NCI-H345 (cell line): ENCODE data around the gene CD226.
"Not testable (repeated sequence)": the region's sequence is repeated elsewhere in the genome, so short reads cannot be mapped to it uniquely, and the experiment has no call there.

ENCODE experiments used
- DNase-seq: peaks from one replicate; lab custom pipeline; 2025; lab: John Stamatoyannopoulos, UW

CD226 gene

GRCh38 chr18:69956665-69957620 is 9.3 kb upstream of the CD226 start:
- no peak for DNase-seq

DNA sequence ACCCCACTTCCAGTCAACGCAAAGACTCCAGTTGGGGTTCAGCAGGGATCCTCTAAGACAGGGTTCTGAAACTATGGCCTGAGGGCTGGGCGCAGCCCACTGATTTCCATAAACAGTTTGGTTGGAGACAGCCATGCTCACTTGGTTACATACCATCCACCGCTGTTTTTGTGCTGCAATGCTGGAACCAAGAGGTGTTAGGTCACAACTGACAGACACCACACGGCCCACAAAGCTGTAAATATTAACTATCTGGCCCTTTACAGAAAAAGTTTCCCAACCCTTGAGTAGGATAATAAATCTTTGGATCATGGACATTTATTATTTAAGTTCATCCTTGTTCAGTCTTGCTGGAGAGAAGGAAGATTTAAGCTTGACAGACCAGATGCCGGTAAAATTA is 8.4 kb upstream of the CD226 start:
- DNase-seq, result no peak

- no peak for DNase-seq
These were observed 7.2 kb upstream of the CD226 start for GRCh38 chr18:69954719-69955480.

DNA sequence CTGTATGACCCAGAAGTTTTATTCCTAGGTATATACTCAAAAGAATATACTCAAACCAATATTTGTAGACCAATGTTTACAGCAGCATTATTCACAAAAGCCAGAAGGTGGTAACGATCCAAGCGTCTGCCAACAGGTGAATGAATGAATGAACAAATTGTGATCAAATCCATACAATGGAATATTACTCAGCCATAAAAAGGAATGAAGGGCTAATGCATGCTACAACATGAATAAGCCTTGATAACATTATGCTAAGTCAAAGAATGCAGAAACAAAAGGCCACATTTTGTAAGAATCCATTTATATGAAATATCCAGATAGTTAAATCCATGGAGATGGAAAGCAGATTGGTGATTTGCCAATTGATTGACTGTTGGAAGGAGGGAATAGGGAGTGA is 5.5 kb upstream of the CD226 start:
- DNase-seq, result no peak

DNA sequence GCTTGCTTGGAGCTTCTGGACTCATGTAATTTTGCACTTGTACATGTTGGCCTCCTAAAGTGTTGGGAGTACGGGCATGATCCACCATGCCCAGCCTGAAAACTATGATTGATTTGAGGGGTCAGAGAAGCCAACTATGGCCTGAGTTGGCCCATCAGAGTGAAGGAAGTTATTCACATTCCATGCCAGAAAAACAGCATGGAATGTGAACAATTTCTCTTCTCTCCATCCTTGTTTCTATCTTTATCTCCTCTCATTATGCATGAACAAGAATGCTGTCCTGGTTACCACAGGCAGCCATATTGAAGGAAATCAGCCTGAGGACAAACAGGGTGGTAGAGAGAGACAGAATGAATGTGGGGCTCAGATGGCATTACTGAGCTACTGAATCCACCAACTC is 3.5 kb upstream of the CD226 start:
- DNase-seq, result no peak

DNA sequence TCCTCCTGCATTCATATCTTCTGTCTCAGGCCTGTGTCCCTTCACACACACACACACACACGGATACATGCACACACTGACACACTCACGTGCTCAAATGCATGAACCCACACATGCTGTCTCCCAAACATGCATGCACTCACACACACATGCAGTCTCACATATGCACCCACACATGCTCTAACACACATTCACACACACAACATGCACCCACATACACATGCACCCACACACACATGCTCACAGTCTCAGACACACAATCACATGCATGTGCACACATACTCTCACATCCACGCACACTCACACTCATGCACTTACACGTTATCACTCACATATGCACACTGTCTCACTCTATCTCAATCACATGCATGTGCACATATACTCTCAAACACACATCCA is 1.9 kb upstream of the CD226 start:
- no peak for DNase-seq

DNA sequence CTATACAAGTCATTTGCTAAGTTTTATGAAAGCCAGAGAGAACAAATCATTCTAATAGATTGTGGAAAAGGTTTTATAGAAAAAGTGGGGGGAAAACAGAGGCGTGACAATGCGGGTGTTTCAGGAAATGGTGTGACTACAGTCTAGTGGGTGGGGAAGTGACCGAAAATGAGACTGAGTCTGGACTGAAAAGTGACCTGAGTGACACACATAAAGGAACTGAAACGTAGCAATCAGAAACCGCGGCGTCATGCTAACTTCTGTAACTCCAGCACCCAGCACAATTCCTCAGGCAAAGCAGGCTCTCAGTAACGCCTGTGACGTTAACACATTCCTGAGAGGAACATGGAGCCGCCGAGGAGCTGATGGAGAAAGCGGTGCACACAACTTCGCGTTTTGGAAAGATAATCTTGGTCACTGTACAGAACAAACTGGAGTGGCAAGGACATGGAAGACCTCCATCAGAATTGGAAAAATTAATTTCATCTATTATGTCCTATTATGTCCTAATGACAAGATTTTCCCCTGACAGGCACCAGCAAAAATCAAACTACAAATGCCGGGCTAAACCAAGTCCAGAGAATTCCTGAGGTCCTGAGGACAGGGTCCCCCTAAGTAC is 1.4 kb upstream of the CD226 start:
- DNase-seq, result no peak

DNA sequence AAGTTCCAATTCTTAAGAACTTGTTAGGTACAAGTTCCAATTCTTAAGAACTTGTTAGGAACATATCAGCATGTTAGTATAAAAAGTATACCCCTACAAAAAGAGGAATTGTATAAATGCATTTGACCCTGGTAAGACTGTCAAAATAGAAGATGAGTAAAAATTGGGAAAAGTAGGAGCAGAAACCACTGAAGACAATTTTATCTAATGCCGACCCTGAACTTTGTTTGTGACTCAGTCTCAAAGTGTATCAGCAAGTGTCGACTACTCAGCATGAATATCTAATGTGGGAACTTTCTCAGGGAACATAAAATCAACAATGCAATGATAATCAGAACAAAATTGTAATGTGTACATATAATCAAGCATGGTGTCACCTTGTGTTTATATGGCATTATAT is 583 bp upstream of the CD226 start:
- no peak for DNase-seq

DNA sequence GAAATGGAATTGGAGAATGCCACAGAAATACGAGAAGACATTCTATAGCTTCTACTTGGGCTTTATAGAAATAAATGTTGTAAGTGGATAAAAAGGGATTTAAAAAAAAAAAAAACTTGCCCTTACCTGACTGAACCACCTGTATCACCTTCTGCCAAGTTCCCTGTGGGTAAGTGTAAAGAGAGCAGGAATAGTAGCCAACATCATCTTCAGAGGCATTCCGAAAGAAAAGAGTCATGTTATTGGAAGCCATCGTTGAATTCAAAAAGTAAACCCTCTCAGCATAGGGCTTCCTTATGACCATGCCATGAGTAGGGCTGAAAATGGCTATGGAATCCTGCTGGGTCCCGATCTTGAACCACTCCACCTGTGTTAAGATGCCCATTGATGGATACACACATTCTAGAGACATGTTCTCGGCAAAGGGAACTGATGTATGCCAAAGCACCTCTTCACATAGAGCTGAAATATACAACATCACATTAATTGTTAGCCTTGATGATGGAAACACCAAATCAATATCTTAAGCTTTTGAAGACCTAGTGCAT is 991 bp downstream of the CD226 start:
- no peak for DNase-seq

DNA sequence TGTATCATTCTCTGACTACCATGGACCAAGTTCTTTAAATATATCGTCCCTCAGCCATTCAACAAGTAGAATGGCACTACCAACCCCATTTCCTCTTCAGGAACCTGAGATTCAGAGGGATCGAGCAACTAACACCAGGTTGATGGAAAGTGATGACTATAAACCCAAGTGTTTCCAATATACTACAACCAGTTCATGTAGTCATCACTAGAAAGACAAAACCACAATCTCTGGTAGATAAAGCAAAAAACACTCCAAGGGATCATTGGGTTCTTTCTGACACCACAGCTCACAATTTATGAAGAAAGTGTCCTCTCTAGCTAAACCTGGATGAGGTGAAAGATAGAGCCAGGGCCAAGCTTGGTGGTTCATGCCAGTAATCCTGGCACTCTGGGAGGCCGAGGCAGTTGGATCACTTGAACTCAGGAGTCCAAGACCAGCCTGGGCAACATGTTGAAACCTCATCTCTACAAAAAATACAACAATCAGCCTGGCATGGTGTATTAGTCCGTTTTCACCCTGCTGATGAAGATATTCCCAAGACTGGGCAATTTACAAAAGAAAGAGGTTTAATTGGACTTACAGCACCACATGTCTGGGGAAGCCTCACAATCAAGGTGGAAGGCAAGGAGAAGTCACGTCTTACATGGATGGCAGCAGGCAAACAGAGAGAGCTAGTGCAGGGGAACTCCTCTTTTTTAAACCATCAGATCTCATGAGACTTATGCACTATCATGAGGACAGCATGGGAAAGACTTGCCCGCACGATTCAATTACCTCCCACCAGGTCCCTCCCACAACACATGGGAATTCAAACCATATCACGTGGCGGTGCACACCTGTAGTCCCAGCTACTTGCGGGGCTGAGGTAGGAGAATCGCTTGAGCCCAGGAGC is 2.2 kb downstream of the CD226 start:
- DNase-seq, result no peak

DNA sequence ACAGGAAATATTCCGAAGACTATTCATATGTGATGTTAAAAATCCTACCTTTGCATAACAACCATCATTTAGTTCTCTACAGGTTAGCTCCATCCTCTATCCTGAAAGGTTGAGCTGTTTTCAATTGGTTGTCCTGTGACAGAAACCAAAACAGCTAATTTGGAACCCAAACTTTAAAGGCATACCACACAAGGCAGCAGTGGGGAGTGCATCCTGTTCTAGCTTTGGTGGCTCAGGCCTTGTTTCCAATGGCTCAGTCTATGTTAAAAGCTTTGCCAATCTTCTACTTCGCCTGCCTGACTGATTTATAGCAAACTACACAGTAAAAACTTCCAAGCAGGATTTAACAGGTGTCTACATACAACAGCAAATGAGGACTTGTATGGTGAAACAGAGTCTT is 3.2 kb downstream of the CD226 start:
- DNase-seq, result no peak

GRCh38 chr18:69943021-69943420 is 4.7 kb downstream of the CD226 start:
- no peak for DNase-seq

DNA sequence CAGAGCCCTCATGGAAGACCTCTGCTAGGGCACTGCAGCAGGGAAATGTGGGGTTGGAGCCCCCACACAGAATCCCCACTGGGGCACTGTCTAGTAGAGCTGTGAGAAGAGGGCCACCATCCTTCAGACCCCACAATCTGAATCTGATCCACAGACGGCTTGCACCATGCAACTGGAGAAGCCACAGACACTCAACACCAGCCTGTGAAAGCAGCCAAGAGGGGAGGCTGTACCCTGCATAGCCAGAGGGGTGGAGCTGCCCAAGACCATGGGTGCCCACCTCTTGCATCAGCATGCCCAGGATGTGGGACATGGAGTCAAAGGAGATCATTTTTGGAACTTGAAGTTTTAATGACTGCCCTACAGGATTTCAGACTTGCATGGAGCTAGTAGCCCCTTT is 6.5 kb downstream of the CD226 start:
- DNase-seq, result no peak

DNA sequence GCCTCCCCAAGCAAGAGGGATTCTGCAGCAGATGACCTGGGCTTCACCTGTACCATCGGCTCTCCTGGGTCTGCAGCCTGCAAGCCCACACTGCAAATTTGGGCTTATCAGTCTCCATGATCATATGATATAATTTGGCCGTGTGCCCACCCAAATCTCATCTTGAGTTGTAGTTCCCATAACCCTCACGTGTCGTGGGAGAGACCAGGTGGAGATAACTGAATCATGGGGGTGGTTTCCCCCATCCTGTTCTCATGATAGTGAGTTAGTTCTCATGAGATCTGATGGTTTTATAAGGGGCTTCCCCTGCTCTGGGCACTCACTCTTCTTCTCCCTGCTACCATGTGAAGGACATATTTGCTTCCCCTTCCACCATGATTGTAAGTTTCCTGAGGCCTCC is 7.9 kb downstream of the CD226 start:
- DNase-seq, result not testable (repeated sequence)

DNA sequence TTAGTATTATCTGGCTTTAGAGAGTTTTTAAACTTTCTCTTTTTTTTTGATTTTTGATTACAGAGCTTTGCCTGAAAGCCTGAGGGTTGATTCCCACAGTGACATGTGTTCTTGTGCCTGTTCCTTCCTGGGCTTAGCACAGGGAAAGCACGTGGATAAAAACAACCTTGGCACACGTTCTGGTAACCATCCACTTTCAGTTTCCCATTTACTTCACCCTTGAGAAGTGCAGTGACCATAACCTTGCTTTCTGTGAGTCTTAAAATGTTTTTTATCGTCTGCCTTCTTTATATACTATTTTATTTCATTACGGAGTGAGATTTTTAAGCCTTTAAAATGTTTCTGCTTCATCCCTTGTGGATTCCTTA is 11.5 kb downstream of the CD226 start:
- no peak for DNase-seq

DNA sequence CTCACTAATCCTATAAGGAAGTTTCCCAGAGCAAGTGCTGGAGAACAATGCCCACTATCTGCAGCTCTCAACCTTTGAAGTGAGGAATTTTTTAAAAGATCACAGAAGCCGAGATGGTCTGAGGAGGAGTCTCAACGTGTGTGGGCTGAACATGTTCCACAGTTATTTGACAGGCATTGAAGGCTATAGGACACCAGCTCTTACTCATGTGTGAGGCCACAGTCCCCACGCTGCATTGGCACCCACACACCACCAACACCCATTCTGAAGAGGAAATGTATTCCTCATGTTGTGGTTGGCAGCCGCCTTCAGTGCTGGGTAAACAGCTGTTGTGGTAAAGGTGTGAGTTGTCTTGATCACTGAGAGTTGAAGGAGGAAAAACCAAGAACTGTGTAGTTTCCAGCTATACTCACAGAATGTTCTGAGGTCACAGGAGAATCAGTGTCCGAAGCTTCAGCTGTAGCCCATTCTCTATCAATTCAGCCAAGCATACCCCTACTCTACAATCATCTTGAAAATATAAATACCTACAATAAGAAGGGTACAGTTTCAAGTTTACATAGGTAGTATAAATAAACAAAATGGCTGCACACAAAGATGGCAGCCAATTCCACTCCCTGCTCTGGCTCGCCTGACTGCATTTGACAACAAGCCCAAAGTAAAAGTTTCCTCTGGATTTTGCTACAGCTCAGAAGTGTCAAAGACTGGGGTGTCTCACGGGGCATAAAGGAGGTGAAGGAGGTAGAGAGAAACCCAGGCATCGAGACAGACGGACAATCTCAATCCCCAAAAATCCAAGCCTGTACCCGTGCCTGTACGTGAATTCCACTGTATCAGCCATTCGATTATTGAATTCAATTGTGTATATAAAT is 12.1 kb downstream of the CD226 start:
- no peak for DNase-seq

GRCh38 chr18:69934601-69935265 is 12.9 kb downstream of the CD226 start:
- no peak for DNase-seq

DNA sequence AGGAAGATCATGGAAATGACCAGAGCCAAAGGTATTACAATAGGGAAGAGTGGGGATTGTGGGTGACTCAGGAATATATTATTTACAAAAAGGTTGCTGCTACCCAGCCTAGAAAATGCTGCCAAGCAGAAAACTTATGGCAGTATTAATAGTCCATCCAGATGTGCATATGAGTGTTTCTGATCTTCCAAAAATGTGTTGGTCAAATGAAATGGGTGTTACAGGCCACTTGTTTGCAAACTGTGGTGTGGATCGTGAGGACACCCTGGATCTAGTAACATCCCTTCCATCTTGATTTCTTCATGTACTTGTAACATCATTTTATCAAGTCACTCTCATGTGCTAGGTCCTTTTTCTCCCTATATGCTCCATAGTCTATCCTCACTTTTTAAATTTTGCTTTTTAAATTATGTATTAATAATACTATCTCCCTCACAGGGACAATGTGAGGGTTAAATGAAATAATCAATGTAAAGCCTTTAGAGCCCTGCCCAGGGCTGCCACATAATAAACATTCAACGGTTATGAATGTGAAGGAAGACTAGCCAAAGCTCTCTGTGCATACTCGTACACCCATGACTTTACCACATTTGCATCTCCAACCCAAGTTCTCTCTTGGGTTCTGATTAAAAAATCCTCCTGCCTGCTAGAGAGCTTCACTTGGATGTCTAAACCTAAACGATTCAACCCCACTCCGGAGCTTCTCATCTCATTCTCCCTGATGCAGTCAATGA is 18.5 kb downstream of the CD226 start:
- DNase-seq, result no peak

DNA sequence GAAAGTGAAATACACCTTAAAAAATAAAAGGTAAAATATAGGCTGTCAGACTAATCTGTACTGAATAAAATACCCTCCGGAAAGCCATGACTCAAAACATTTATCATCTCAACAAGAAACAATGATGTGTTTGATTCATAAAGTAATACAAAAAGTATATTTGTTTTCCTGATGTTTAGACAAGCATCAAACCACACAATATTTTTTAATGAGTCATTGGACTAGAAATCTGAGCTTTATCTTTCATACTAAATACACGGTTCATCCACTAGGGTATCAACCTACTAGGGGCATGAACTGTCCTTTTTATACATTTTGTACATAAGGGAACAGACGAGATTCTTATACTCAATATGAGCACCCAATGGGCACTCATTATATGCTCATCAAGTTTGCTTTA is 31.3 kb downstream of the CD226 start:
- DNase-seq, result no peak
